H1 (cell line): ENCODE results near the gene TMEM203. TPM values are rescaled to one million over a fixed set of nuclear protein-coding genes. Genes with fewer than 3 reads are reported as not detected.

Experiments
- ATF2 ChIP-seq: IDR thresholded peaks from 2 replicates; pipeline ENCODE4 v1.6.1; 2012; ENCODE audit warnings: low read length, inconsistent platforms
- CREB1 ChIP-seq: IDR thresholded peaks from 2 replicates; pipeline ENCODE4 v1.6.1; 2012; ENCODE audit warnings: inconsistent platforms
- HDAC2 ChIP-seq, 2 experiments: fragments of 300-600 bp in 1 of 2; sonication (generic) in 1 of 2; IDR thresholded peaks; 2 replicates each; pipeline ENCODE4 v1.6.1; 2011 to 2012; ENCODE audit warnings: low read depth in 2 of 2, low read length in 2 of 2, mild to moderate bottlenecking in 2 of 2, moderate library complexity in 2 of 2, borderline replicate concordance in 1 of 2, inconsistent platforms in 1 of 2
- KDM1A ChIP-seq: fragments of 200-600, 300-600 bp; sonication (generic); IDR thresholded peaks from 2 replicates; pipeline ENCODE4 v1.7.1; 2016; ENCODE audit warnings: mild to moderate bottlenecking, low read length, borderline replicate concordance
- SIN3A ChIP-seq, 2 experiments: IDR thresholded peaks in 1 of 2; conservative IDR thresholded peaks in 1 of 2; 2 replicates each; pipeline ENCODE4 v1.6.1; 2011 to 2012; ENCODE audit warnings: low read length in 2 of 2, improper control_type of control experiment in 1 of 2, low read depth in 1 of 2, mild to moderate bottlenecking in 1 of 2
- YY1 ChIP-seq: IDR thresholded peaks from 2 replicates; pipeline ENCODE4 v1.6.1; 2011; ENCODE audit warnings: low read depth, mild to moderate bottlenecking, low read length
- polyA plus RNA-seq, 7 experiments: library from polyadenylated mRNA; depleted of rRNA in 3 of 7; stranded (reverse) in 5 of 7; unstranded in 2 of 7; fragments of >200 nt in 5 of 7; fragments of 200-250 nt in 2 of 7; gene quantifications; 1 replicate in 5 of 7; 2 replicates in 1 of 7; 4 replicates in 1 of 7; pipeline versions ENCODE4 v1.2.1 to v1.2.3, GENCODE V29; 2011 to 2013; ENCODE audit warnings: missing spikeins in 2 of 7, mixed read lengths in 2 of 7
- total RNA-seq: library from RNA; stranded (reverse); fragmentation: NEBNext Ultra II Directional; extraction: Animal tissue kit (Norgen Biotek cat#: 25700); gene quantifications from 2 replicates; pipeline ENCODE4 v1.2.1, GENCODE V29; 2021

Gene TMEM203
- total and polyA plus RNA-seq, 2 of the 8 experiments (the other 6 are each of a cell fraction or from before 2014, with no cell fraction given): 44.1 to 57.1 TPM

- TF ChIP-seq SIN3A (conservative IDR thresholded peaks at IDR 0.05 in 1 of 2, IDR thresholded peaks at IDR 0.05 in 1 of 2; ENCODE audit: low read depth in 1 of 2, low read length in 2 of 2): no peak
- TF ChIP-seq ATF2: no peak
- no peak for TF ChIP-seq KDM1A
- no peak for TF ChIP-seq HDAC2 (IDR thresholded peaks at IDR 0.05; ENCODE audit: borderline replicate concordance in 1 of 2, low read depth in 2 of 2, low read length in 2 of 2)
- TF ChIP-seq YY1: no peak
- TF ChIP-seq CREB1: no peak
These were observed 13.6 kb downstream of the TMEM203 start (continued) for GRCh38 chr9:137191691-137192447.
